ENCODE measurements around the gene PI4K2A.
A peak's percentile ranks its signal among the peaks of the same experiment; 100 is the strongest.

PI4K2A gene

DNA sequence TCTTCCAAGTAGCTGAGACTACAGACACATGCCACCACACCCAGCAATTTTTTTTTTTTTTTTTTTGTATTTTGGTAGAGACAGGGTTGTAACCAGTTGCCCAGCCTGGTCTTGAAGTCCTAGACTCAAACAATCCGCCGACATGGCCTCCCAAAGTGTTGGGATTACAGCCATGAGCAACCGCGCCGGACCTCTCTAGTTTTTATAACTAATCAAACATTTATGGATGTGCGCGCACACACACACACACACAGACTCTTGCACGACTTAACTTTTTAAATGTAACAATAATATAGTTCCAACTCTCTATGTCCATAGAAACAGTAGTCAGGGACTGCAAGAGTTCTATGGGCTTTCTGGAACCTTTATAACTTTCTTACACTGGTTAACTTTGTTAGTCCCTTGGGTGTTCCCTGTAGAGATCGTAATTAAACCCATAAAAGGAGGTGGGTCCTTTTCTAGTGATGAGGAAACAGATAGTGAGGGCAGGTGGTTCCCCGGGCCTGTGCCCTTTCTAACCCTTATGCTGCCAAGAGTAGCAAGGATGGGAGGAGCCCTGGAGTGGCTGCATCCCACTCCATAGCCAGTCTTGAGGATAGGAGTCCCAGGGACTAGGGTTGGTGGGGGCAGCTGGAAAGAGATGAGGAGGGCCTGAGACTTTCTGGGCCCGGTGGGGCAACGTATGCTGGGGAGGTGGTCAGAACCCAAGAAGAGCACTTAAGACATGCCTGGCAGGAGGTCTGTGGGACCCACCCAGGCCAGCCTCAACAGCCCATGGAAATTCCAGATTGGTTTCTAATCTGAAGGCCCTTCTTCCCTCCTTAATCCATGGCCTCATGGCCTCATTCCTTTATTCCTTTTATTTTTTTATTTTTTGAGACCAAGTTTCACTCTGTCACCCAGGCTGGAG is 81.7 kb downstream of the PI4K2A start:
- intact Hi-C loops (cut with DNase I), result no loop called here
- DNase-seq, result peak in 1 of 10 donors; percentile 15

DNA sequence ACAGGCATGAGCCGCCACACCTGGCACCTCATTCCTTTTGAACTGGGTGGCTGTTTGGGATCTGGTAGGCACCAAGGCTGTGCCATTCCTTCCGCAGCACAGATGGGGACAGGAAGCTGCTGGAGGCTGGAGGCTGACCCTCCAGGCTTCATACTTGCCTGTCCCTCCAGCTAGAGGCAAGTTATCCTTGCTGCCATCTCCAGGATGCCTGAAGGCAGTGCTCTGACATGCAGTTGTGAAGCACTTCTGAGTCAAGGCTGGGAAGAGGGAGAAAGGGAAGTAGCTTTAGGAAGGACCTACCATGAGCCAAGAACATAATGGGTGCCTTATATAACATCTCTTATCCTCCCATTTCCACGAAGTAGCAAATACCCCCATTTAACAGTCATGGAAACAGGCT is 82.5 kb downstream of the PI4K2A start:
- no peak for DNase-seq
- intact Hi-C loops (cut with DNase I), result no loop called here

DNA sequence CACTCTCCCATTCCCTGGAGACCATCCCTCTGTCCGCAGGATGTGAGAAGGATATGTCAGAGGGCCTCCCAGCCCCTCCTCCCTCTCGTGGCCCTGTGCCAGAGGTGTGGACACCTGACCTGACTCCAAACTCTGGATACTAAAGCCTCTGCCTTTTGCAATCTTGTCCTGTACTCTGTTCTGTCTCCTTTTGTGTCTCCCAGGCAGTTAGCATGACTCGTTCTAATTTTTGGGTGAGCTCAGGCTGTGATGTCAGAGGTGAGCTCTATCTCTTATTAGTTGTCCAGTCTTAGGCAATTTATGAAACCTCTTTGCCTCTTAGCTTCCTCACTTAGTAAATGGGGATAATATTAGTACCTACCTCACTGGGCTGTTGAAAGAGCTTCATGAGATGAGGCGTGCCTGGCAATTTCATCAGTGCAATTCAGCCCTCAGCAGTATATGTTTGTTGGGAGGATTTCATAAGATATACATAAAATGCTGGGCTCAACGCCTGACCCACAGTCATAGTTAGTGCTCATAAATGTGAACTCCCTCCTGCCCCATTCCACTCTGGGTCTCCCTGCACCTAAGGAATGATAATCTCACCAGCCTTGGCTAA is 84.0 kb downstream of the PI4K2A start:
- intact Hi-C loops (cut with DNase I), result no loop called here

More for the DNA sequence above, 84.0 kb downstream of the PI4K2A start:
- DNase-seq, result no peak

Data from posterior cingulate gyrus (tissue), 11 donors.